ENCODE results near the gene CTSC. TPM values are rescaled to one million over a fixed set of nuclear protein-coding genes. Genes with fewer than 3 reads are reported as not detected.

Gene CTSC
- total RNA-seq, 1 experiment from 2014 or later = 359 TPM

DNA sequence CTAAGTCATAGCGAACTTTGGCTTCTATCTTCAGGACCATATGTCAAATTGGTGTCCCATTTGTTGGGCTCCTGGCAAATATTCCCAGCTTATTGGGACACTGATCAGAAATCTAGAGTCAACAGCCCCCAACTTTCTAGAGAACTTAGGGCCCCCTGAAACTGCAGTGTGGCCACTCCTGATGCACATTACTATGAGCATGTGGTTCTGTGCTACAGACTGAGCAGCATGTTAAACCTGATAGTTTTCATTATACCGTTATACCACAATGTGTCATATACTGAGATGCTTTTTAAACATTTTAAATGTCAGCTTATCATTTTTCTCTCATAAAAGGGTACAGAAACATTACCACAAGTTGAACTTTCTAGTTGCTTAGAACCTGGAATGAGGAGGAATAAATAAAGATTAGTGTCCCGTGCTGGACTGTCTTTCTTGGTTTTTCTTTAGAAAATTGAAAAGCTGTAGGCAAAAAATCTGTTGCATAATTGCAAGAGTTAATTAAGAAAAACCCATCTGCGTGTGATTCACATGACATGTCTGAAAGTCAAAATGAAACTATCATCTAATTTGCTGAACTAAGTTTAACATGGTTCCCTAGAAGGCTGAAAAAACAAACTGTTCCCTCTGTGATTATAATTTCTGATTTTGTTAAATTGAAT, 16.4 kb upstream of the CTSC start:
- H3K27me3 Mint-ChIP-seq (ENCODE audit: low read depth) = no peaks in the 10 kb centered on the region
- Histone ChIP-seq H3K79me1 (ENCODE audit: insufficient read depth, low read depth, low read length, poor library complexity, severe bottlenecking) (no peaks in the 10 kb centered on the region), H2BK5ac (ENCODE audit: insufficient read length, low read length) (no peak overlapping the region), H3K27ac (ENCODE audit: insufficient read length, low read depth, low read length) (no peak overlapping the region), H2BK120ac (ENCODE audit: low read depth, low read length, poor library complexity, severe bottlenecking) (no peak overlapping the region), H4K8ac (replicated peaks; ENCODE audit: insufficient read length, low read depth, low read length) (no peak overlapping the region), H2BK15ac (ENCODE audit: low read depth, low read length) (no peak overlapping the region), H3K4ac (ENCODE audit: low read depth, low read length) (no peak overlapping the region), H4K20me1 (ENCODE audit: control insufficient read depth, insufficient read depth, insufficient read length) (no peaks in the 10 kb centered on the region), H3K27me3 (ENCODE audit: insufficient read depth, low read length) (no peaks in the 10 kb centered on the region), H2AK5ac (ENCODE audit: insufficient read length, low read length) (no peak overlapping the region), H3T11ph (ENCODE audit: low read length) (no peak overlapping the region), H3K9me3 (ENCODE audit: control insufficient read depth, low read depth, low read length) (no peaks in the 10 kb centered on the region), H4K91ac (ENCODE audit: insufficient read length, low read depth, low read length) (no peak overlapping the region), H4K5ac (ENCODE audit: insufficient read length, low read depth, low read length) (no peak overlapping the region), H3K14ac (ENCODE audit: insufficient read depth, low read length) (no peak overlapping the region), H3K79me2 (ENCODE audit: insufficient read depth, low read length) (no peaks in the 10 kb centered on the region), H3K4me1 (ENCODE audit: insufficient read depth, low read length) (peaks cover 3% of the 10 kb centered on the region; the same call in 1 of the 2 replicates), H2BK12ac (ENCODE audit: insufficient read length, low read depth, low read length) (no peak overlapping the region), H3K9ac (ENCODE audit: extremely low read depth, insufficient read length, low read length) (no peak overlapping the region), H3K23me2 (ENCODE audit: insufficient read length, low read depth, low read length, poor library complexity, severe bottlenecking) (no peaks in the 10 kb centered on the region), H2AFZ (ENCODE audit: low read length) (no peak overlapping the region), H3K4me2 (ENCODE audit: insufficient read depth, insufficient read length, low read length) (no peak overlapping the region), H2BK20ac (ENCODE audit: low read depth, low read length, poor library complexity, severe bottlenecking) (no peak overlapping the region), H3K18ac (ENCODE audit: insufficient read length, low read depth, low read length) (no peak overlapping the region), H3K56ac (ENCODE audit: insufficient read length, low read depth, low read length) (no peak overlapping the region), H3K23ac (ENCODE audit: insufficient read length, low read depth, low read length) (no peak overlapping the region)
- no peak overlapping the region for H3K27ac Mint-ChIP-seq
- no peak overlapping the region for H3K4me3 Mint-ChIP-seq
- no peaks in the 10 kb centered on the region for H3K9me3 Mint-ChIP-seq
- H3K4me1 Mint-ChIP-seq = peaks cover 10 to 12% of the 10 kb centered on the region in 2 experiments
- TF ChIP-seq, protein P1, sequence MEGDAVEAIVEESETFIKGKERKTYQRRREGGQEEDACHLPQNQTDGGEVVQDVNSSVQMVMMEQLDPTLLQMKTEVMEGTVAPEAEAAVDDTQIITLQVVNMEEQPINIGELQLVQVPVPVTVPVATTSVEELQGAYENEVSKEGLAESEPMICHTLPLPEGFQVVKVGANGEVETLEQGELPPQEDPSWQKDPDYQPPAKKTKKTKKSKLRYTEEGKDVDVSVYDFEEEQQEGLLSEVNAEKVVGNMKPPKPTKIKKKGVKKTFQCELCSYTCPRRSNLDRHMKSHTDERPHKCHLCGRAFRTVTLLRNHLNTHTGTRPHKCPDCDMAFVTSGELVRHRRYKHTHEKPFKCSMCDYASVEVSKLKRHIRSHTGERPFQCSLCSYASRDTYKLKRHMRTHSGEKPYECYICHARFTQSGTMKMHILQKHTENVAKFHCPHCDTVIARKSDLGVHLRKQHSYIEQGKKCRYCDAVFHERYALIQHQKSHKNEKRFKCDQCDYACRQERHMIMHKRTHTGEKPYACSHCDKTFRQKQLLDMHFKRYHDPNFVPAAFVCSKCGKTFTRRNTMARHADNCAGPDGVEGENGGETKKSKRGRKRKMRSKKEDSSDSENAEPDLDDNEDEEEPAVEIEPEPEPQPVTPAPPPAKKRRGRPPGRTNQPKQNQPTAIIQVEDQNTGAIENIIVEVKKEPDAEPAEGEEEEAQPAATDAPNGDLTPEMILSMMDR (conservative IDR thresholded peaks at IDR 0.05) = no peak
- DNase-seq = no peak
- WGBS (ENCODE audit: extremely low coverage, insufficient read length, low lambda C conversion rate) = no CpG with 5 or more reads among the region's 4 CpGs
- H3K36me3 Mint-ChIP-seq (ENCODE audit: insufficient read depth in 1 of 3, low read depth in 3 of 3) = no peaks in the 10 kb centered on the region; a peak in 1 of 7 replicates
